SK-N-SH (cell line): ENCODE results near the gene SERPINA12. TPM values are rescaled to one million over a fixed set of nuclear protein-coding genes. Genes with fewer than 3 reads are reported as not detected.

Experiments used
- CTCF ChIA-PET: fragments of 300-600, 350-600 bp; formaldehyde crosslinking; extraction: SDS; loops from one replicate; lab custom pipeline; 2021; lab: Yijun Ruan, JAX
- POLR2A ChIA-PET: fragments of 350-600 bp; sonication (Branson Sonifier 250); formaldehyde crosslinking; extraction: SDS; loops from one replicate; lab custom pipeline; 2020; ENCODE audit warnings: antibody characterized with exemption, inconsistent platforms; lab: Yijun Ruan, JAX
- DNase-seq: peaks from one replicate; pipeline ENCODE4 v3.0.0; 2012
- H2AFZ ChIP-seq: fragments of 200-600 bp; sonication (generic); 2 replicates; pipeline ENCODE4 v1.8.1; 2016; ENCODE audit warnings: antibody characterized with exemption, mild to moderate bottlenecking, low read depth
- H3F3A ChIP-seq: fragments of 200-600 bp; sonication (generic); replicated peaks from 2 replicates; pipeline ENCODE3; 2016; ENCODE audit warnings: antibody characterized with exemption, mild to moderate bottlenecking; ENCODE audit not compliant: insufficient read depth
- H3K27ac ChIP-seq, 2 experiments: fragments of 200-500 bp in 1 of 2; fragments of 200-600 bp in 1 of 2; sonication (Bioruptor generic) in 1 of 2; sonication (generic), shearing (Covaris generic) in 1 of 2; 2 replicates each; pipeline versions ENCODE4 v1.5.1 to v1.6.1; 2014 to 2016; ENCODE audit warnings: low read depth in 2 of 2, inconsistent platforms in 1 of 2, low read length in 1 of 2, mild to moderate bottlenecking in 1 of 2, mixed read lengths in 1 of 2
- H3K27me3 ChIP-seq: fragments of 200-600 bp; sonication (generic), shearing (Covaris generic); 2 replicates; pipeline ENCODE4 v1.6.1; 2016; ENCODE audit warnings: mixed run types; ENCODE audit not compliant: insufficient read depth
- H3K36me3 ChIP-seq, 2 experiments: fragments of 200-500 bp in 1 of 2; fragments of 200-600 bp in 1 of 2; sonication (Bioruptor generic) in 1 of 2; sonication (generic) in 1 of 2; replicated peaks in 1 of 2; 2 replicates each; pipeline versions ENCODE3 to v1.5.1; 2014 to 2016; ENCODE audit warnings: low read length in 1 of 2, mild to moderate bottlenecking in 1 of 2; ENCODE audit not compliant: insufficient read depth in 2 of 2, control insufficient read depth in 1 of 2
- H3K4me1 ChIP-seq, 2 experiments: fragments of 200-500 bp in 1 of 2; fragments of 200-600 bp in 1 of 2; sonication (Bioruptor generic) in 1 of 2; sonication (generic), shearing (Covaris generic) in 1 of 2; 2 replicates each; pipeline versions ENCODE4 v1.5.1 to v1.6.1; 2014 to 2016; ENCODE audit warnings: low read depth in 1 of 2, low read length in 1 of 2, mixed run types in 1 of 2; ENCODE audit not compliant: insufficient read depth in 2 of 2, control insufficient read depth in 1 of 2
- H3K4me2 ChIP-seq: fragments of 200-600 bp; sonication (generic), shearing (Covaris generic); 2 replicates; pipeline ENCODE4 v1.6.1; 2017; ENCODE audit warnings: mixed run types
- H3K4me3 ChIP-seq, 2 experiments: fragments of 200-500 bp in 1 of 2; fragments of 200-600 bp in 1 of 2; sonication (Bioruptor generic) in 1 of 2; sonication (generic), shearing (Covaris generic) in 1 of 2; 2 replicates each; pipeline versions ENCODE4 v1.5.1 to v1.8.1; 2014 to 2016; ENCODE audit warnings: low read depth in 2 of 2, inconsistent platforms in 1 of 2, low read length in 1 of 2, mild to moderate bottlenecking in 1 of 2, mixed read lengths in 1 of 2, moderate library complexity in 1 of 2
- H3K79me2 ChIP-seq: fragments of 200-600 bp; sonication (generic); 2 replicates; pipeline ENCODE4 v1.8.1; 2017; ENCODE audit warnings: mild to moderate bottlenecking; ENCODE audit not compliant: insufficient read depth
- H3K9ac ChIP-seq: fragments of 200-600 bp; sonication (generic); 2 replicates; pipeline ENCODE4 v1.6.1; 2017; ENCODE audit warnings: mixed run types
- H3K9me2 ChIP-seq: fragments of 200-600 bp; sonication (generic); 2 replicates; pipeline ENCODE4 v1.6.1; 2017; ENCODE audit warnings: mixed run types
- H3K9me3 ChIP-seq: fragments of 200-600 bp; sonication (generic); 2 replicates; pipeline ENCODE4 v1.6.1; 2017; ENCODE audit warnings: mixed run types, mild to moderate bottlenecking, moderate library complexity
- H4K20me1 ChIP-seq: fragments of 200-600 bp; sonication (generic); 2 replicates; pipeline ENCODE4 v1.6.1; 2017; ENCODE audit warnings: mild to moderate bottlenecking, mixed run types; ENCODE audit not compliant: insufficient read depth
- ELF1 ChIP-seq: IDR thresholded peaks from 2 replicates; pipeline ENCODE4 v1.4.0; 2012
- EP300 ChIP-seq, 2 experiments: IDR thresholded peaks; 2 replicates each; pipeline versions ENCODE4 v1.4.0 to v1.6.1; 2012; ENCODE audit warnings: borderline replicate concordance in 1 of 2, low read depth in 1 of 2, low read length in 1 of 2
- GATA2 ChIP-seq: sonication (generic); formaldehyde crosslinking; IDR thresholded peaks from 2 replicates; pipeline ENCODE4 v1.5.0; 2020; ENCODE audit warnings: mild to moderate bottlenecking, missing genetic modification reagents
- IRF3 ChIP-seq: fragments of 150-350 bp; IDR thresholded peaks from 2 replicates; pipeline ENCODE4 v1.6.1; 2016; ENCODE audit warnings: mild to moderate bottlenecking, low read depth, low read length
- JUND ChIP-seq: IDR thresholded peaks from 2 replicates; pipeline ENCODE4 v1.4.0; 2012
- MEF2A ChIP-seq: IDR thresholded peaks from 2 replicates; pipeline ENCODE4 v1.4.0; 2012; ENCODE audit warnings: low read depth, borderline replicate concordance
- NFIC ChIP-seq: IDR thresholded peaks from 2 replicates; pipeline ENCODE4 v1.4.0; 2012; ENCODE audit warnings: borderline replicate concordance
- POLR2AphosphoS5 ChIP-seq: IDR thresholded peaks from 2 replicates; pipeline ENCODE4 v1.6.1; 2012; ENCODE audit warnings: low read depth, low read length
- RAD21 ChIP-seq: IDR thresholded peaks from 2 replicates; pipeline ENCODE4 v1.6.1; 2012; ENCODE audit warnings: mild to moderate bottlenecking, low read length
- REST ChIP-seq: IDR thresholded peaks from 2 replicates; pipeline ENCODE4 v1.6.1; 2012; ENCODE audit warnings: mild to moderate bottlenecking, low read depth, low read length, moderate library complexity
- RFX5 ChIP-seq: IDR thresholded peaks from 2 replicates; pipeline ENCODE4 v1.6.1; 2012; ENCODE audit warnings: mild to moderate bottlenecking, improper control_type of control experiment, low read length
- USF1 ChIP-seq: IDR thresholded peaks from 2 replicates; pipeline ENCODE4 v1.4.0; 2012; ENCODE audit warnings: low read depth, borderline replicate concordance
- ZBTB33 ChIP-seq: IDR thresholded peaks from 2 replicates; pipeline ENCODE4 v1.4.0; 2012; ENCODE audit warnings: low read depth, borderline replicate concordance
- WGBS: methylation state at CpG from one replicate; pipeline ENCODE4 v1.1.6; 2017; ENCODE audit warnings: low lambda C conversion rate; 5-methylcytosine and 5-hydroxymethylcytosine counted together
- polyA plus RNA-seq, 3 experiments: library from polyadenylated mRNA; depleted of rRNA; stranded (reverse); fragments of >200 nt; gene quantifications; 2 replicates each; pipeline ENCODE4 v1.2.3, GENCODE V29; 2012

The SERPINA12 gene
- polyA plus RNA-seq, 1 of the 3 experiments (the other 2 are of a cell fraction) = not detected

- no peak overlapping the region for H3K27ac ChIP-seq
- no peaks in the 10 kb centered on the region for H3F3A ChIP-seq
- H3K27me3 ChIP-seq = no peaks in the 10 kb centered on the region; the same call in 1 of the 2 replicates
- ChIA-PET CTCF (interaction anchor here (2.8 kb wide), 1 partner anchor 35 kb away, joined by 10 read pairs; no protein-coding TSS in a partner anchor), POLR2A (no interaction called here)
- H3K79me2 ChIP-seq = no peaks in the 10 kb centered on the region
- no peaks in the 10 kb centered on the region for H4K20me1 ChIP-seq
- H3K9me3 ChIP-seq = no peaks in the 10 kb centered on the region
- no peak overlapping the region for H2AFZ ChIP-seq
- no CpG with 5 or more reads among the region's 2 CpGs for WGBS
- TF ChIP-seq IRF3 (no peak), REST (no peak), EP300 (IDR thresholded peaks at IDR 0.05; ENCODE audit: borderline replicate concordance in 1 of 2, low read depth in 1 of 2, low read length in 1 of 2) (no peak), MEF2A (no peak), GATA2 (CRISPR knock-in tag) (no peak), NFIC (no peak), ELF1 (no peak), POLR2AphosphoS5 (no peak), RAD21 (no peak), USF1 (no peak), RFX5 (no peak), ZBTB33 (no peak), JUND (no peak)
- DNase-seq = no peak
- H3K9me2 ChIP-seq = no peaks in the 10 kb centered on the region
- no peak overlapping the region for H3K9ac ChIP-seq
- no peak overlapping the region for H3K4me2 ChIP-seq
- H3K4me3 ChIP-seq = no peak overlapping the region
- H3K4me1 ChIP-seq = no peaks in the 10 kb centered on the region
- no peaks in the 10 kb centered on the region for H3K36me3 ChIP-seq
These were observed 50.6 kb downstream of the SERPINA12 start for GRCh38 chr14:94458558-94459205.
